ENCODE measurements around the gene SH3GL3. TPM values are rescaled to one million over a fixed set of nuclear protein-coding genes. Genes with fewer than 3 reads are reported as not detected.

The SH3GL3 gene
- total RNA-seq, 6 experiments from 2014 or later = not detected

GRCh38 chr15:83592370-83593040 lies 145.4 kb downstream of the SH3GL3 start:
- Mint-ChIP-seq H3K4me1 (ENCODE audit: low read depth) (no peaks in the 10 kb centered on the region), H3K27ac (no peak overlapping the region), H3K4me3 (no peak overlapping the region), H3K36me3 (ENCODE audit: low read depth) (no peaks in the 10 kb centered on the region), H3K27me3 (ENCODE audit: insufficient read depth) (no peaks in the 10 kb centered on the region; the same call in 1 of the 2 replicates), H3K9me3 (peaks cover 33% of the 10 kb centered on the region)
- TF ChIP-seq CTCF (IDR thresholded peaks at IDR 0.05) = no peak
- DNase-seq = no peak

GRCh38 chr15:83595191-83595590 lies 148.1 kb downstream of the SH3GL3 start:
- no peak for TF ChIP-seq CTCF (IDR thresholded peaks at IDR 0.05)
- DNase-seq = no peak
- H3K27me3 Mint-ChIP-seq (ENCODE audit: insufficient read depth) = no peaks in the 10 kb centered on the region; the same call in 1 of the 2 replicates

GRCh38 chr15:83598031-83598430 lies 150.9 kb downstream of the SH3GL3 start:
- H3K27me3 Mint-ChIP-seq (ENCODE audit: insufficient read depth) = no peaks in the 10 kb centered on the region; the same call in 1 of the 2 replicates
- no peaks in the 10 kb centered on the region for H3K4me1 Mint-ChIP-seq (ENCODE audit: low read depth)
- no peak overlapping the region for H3K27ac Mint-ChIP-seq
- no peak for DNase-seq
- no peaks in the 10 kb centered on the region for H3K36me3 Mint-ChIP-seq (ENCODE audit: low read depth)
- H3K9me3 Mint-ChIP-seq = peaks cover 55% of the 10 kb centered on the region
- TF ChIP-seq CTCF (IDR thresholded peaks at IDR 0.05) = no peak
- H3K4me3 Mint-ChIP-seq = no peak overlapping the region

More at GRCh38 chr15:83595191-83595590, 148.1 kb downstream of the SH3GL3 start:
- H3K36me3 Mint-ChIP-seq (ENCODE audit: low read depth) = no peaks in the 10 kb centered on the region
- no peaks in the 10 kb centered on the region for H3K4me1 Mint-ChIP-seq (ENCODE audit: low read depth)
- peaks cover 49% of the 10 kb centered on the region for H3K9me3 Mint-ChIP-seq
- H3K4me3 Mint-ChIP-seq = no peak overlapping the region
- H3K27ac Mint-ChIP-seq = no peak overlapping the region

GRCh38 chr15:83602021-83602420 lies 154.9 kb downstream of the SH3GL3 start:
- Mint-ChIP-seq H3K9me3 (peaks cover 41% of the 10 kb centered on the region), H3K36me3 (ENCODE audit: low read depth) (no peaks in the 10 kb centered on the region), H3K4me3 (no peak overlapping the region), H3K4me1 (ENCODE audit: low read depth) (no peaks in the 10 kb centered on the region), H3K27me3 (ENCODE audit: insufficient read depth) (no peaks in the 10 kb centered on the region; the same call in 1 of the 2 replicates), H3K27ac (no peak overlapping the region)
- no peak for DNase-seq
- TF ChIP-seq CTCF (IDR thresholded peaks at IDR 0.05) = no peak

GRCh38 chr15:83604549-83604948 lies 157.4 kb downstream of the SH3GL3 start:
- no peak for TF ChIP-seq CTCF (IDR thresholded peaks at IDR 0.05)
- Mint-ChIP-seq H3K4me1 (ENCODE audit: low read depth) (no peaks in the 10 kb centered on the region), H3K27ac (no peak overlapping the region), H3K9me3 (peaks cover 30% of the 10 kb centered on the region), H3K27me3 (ENCODE audit: insufficient read depth) (no peaks in the 10 kb centered on the region), H3K36me3 (ENCODE audit: low read depth) (no peaks in the 10 kb centered on the region; the same call in 1 of the 2 replicates), H3K4me3 (no peak overlapping the region)
- DNase-seq = no peak

Data from HFFc6 (cell line).